Effector CD8-positive, alpha-beta T cell (primary cell): ENCODE results near the gene ATF3.

Experiments used
- DNase-seq: peaks from one replicate; lab custom pipeline; 2025; lab: John Stamatoyannopoulos, UW
- total RNA-seq, 4 experiments: gene quantifications; one replicate each; lab custom pipeline; 2026; lab: John Stamatoyannopoulos, UW

Gene ATF3, protein sequence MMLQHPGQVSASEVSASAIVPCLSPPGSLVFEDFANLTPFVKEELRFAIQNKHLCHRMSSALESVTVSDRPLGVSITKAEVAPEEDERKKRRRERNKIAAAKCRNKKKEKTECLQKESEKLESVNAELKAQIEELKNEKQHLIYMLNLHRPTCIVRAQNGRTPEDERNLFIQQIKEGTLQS
- 6.5 to 62.8 (median 10.3) reads per million in 4 experiments for total RNA-seq

GRCh38 chr1:212608392-212608958, at the start of gene ATF3:
TSS of gene ATF3 (plus strand) at chr1:212608761. CDS start at chr1:212615022, 6,261 bp downstream.
- DNase-seq: peak; percentile 67

GRCh38 chr1:212559929-212560328, 48.6 kb upstream of the ATF3 start:
- DNase-seq: no peak

DNA sequence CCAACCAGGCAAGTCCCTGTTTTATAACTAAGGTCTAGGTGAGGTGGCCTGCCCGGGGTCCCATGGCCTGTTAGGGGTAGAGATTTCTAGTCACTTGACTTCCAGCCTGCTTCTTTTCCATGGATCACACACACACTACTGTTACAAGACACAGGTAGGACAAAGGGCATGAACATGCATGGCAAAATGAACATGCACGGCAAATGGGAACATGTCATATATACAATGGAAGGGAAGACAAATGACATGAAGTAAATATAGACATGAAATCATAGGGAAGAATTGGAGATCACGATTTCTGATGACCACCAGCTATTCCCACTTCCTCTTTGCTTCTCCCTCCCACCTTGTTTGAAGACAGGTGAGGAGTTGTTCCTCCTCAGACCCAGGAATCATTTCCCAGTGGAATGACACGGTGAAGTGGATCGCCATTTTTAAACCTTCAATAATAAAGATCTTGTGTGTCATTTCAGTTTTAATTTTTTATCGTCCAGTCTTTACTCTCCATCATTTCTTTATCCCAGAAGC, 47.6 kb upstream of the ATF3 start:
- DNase-seq: no peak

- no peak for DNase-seq
Observed at GRCh38 chr1:212561501-212561931, 47.0 kb upstream of the ATF3 start.

- no peak for DNase-seq
Observed at GRCh38 chr1:212562771-212563170, 45.8 kb upstream of the ATF3 start.

- no peak for DNase-seq
Observed at GRCh38 chr1:212565079-212565478, 43.5 kb upstream of the ATF3 start.

DNA sequence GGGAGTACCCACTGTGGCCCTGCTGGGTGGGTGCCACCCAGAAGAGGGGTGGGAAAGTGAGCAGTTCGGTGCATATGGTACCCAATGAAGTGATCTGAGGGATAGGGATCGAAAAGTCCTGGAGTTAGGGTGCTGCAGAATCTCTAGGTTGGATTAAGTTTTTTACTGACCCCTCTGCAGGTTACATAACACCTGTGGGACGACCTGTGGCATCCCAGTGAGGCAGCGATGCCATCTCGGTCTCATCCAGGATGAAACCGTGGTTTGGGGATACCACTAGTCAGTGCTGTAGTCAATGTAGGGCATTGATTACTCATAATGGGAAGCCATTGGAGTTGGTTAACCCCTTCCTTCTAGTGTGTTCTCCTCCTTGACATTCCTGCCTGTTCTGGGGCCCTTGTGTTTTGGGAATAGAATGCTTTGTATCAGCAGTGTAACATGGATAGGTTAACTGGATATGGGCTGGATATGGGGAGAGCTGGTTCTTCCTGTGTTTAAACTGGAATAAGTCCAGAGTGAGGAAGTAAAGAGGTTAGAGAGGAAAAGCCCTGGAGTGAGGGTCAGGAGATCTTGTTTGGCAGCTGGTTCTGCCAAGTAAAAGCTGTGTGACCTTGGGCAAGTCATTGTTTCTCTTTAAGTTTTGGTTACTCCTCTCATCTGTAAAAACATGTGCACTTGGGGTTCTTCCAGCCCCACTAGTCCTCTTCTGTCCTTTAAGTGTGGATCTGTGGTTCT, 42.8 kb upstream of the ATF3 start:
- DNase-seq: no peak

DNA sequence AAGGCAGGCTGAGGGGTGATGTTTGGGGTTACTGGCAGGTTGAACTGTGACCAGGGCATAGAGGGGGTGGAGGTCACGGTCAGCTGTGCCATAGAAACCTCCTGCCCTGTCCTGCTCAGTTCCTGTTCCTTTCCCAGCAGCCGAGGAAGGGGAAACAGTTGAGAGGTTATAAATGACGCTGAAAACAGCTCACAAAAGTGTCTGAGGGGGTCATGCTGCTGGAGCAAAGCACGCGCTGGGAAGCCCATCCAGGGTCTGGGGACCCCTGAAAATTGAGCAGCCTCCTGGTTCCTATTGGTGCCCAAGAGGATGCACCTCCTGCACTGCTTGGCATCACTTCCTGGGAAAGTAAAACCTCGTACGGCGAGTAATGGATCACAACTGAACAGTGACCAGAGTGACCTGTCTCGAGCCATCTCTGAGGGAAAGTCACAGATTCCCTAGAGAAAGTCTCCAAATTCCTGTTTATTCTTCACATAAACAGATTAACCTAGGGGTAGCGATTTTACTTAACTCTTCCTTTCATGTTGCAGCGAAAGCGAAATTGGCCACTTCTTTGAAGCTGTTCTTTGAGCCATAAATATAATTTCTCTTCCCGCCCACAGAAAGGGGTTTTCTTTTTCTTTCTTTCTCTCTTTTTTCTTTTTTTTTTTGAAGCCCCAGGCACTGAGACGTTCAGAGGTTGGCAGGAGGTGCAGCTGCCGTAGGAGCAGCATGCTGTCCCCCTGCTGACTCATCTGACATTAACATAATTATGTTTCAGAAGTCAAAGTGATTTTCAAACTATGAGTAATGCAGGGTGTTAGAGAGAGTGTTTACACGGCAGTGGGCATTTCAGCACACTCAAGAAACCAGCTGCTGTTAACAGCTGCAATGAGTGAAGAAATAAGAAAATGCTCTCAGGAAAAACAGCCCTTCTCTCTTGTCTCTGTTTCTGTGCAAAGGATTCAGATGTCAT, 41.8 kb upstream of the ATF3 start:
- no peak for DNase-seq

GRCh38 chr1:212567638-212568037, 40.9 kb upstream of the ATF3 start:
- DNase-seq: no peak

DNA sequence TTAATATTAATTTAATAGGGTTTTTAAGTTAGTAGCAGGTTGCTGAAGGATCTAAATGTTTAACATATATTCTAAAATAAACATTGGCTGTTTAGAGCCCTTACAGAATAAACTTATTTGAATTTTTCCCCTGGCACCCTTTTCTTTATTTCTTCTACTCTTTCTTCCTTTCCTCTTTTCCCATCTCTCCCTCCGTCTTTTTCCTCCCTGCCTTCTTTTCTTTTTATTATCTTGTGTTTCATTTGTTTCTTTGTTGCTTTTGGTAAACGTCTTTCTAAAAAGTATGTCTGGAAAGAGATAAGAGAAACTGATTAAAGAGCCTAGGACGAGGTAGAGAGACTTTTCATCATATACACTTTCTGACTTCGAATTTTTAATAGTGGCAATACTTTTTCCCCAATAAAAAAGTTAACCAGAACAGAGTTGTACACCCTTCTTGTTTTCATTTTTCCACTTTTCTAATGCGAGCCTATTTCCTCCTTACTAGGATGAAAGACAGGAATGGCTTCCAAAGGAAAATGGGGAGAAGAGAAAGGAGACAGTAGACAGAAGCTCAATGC, 39.5 kb upstream of the ATF3 start:
- DNase-seq: no peak

DNA sequence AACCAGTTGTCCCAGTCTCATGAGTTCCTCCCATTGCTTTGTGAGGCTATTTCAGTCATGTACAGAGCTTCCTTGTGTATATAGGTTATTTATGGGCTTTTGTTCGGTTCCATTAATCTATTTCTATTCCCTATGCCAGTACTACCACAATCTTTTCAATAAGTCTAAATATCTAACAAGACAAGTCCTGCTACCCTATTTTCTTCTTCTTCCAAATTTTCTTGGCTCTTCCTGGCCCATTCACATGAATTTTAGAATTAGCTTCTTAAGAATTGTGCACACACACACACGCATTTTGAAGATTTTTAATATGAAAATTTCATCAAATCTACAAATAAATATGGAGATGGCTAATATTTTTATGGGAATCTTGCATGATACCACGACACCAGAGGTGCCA, 33.8 kb upstream of the ATF3 start:
- DNase-seq: no peak

DNA sequence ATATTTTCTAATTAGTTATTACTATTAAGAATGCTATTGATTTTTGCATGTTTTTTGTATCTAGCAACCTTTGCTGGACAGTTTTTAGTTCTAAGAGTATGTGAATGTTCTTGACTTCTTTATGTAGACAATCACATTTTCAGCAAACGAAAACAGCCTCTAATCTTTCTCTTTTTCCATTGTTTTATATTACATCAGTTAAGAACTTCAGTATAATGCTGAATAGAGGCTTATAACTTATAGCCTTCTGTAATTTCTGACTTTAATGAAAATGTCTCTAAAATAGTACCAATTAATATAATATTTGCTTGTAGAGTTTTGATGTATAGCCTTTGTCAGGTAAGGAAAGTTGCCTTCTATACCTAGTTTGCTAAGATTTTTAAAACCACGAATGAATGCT, 33.2 kb upstream of the ATF3 start:
- DNase-seq: no peak

GRCh38 chr1:212578041-212578440, 30.5 kb upstream of the ATF3 start:
- DNase-seq: no peak

DNA sequence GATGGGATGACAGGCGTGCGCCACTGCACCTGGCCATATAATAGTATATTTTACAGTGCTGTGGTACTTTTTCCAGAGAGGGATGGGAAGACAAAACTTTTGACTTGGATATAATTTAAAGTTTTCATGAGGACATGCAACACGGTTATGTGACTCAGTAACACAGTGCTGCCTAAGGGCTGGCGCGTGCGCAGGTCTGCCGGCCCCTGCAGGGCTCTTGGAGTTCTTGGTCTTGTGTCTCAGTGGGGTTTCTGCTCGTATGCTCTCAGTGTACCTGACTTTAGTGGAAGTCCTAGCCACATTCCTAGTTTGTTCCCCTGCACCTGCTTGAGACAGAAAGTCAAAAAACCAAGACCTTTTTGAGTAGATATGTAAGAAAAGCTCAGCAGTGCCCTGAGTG, 27.5 kb upstream of the ATF3 start:
- DNase-seq: no peak

DNA sequence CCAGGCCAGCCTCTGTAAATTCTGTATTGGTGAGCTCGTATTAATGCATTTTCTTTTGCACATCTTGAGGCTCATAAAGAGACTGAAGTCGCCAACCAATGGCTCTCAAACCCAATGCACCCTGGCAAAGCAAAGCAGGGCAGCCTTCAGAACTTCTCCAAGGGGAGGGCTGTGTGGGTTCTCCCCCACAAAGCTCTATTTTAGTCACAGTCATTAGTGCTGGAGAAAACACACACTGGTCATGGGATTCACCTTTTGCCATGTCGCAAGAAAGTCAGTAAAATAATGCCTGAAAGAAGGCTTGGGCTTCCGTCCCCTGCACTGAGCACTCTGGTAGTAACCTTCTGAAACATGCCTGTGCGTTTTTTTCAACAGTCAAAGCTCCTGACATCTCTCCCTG, 26.3 kb upstream of the ATF3 start:
- DNase-seq: no peak

- DNase-seq: no peak
Observed at GRCh38 chr1:212582808-212583615, 25.5 kb upstream of the ATF3 start.

- no peak for DNase-seq
Observed at GRCh38 chr1:212583643-212584042, 24.9 kb upstream of the ATF3 start.

- no peak for DNase-seq
Observed at GRCh38 chr1:212584092-212584886, 24.3 kb upstream of the ATF3 start.

DNA sequence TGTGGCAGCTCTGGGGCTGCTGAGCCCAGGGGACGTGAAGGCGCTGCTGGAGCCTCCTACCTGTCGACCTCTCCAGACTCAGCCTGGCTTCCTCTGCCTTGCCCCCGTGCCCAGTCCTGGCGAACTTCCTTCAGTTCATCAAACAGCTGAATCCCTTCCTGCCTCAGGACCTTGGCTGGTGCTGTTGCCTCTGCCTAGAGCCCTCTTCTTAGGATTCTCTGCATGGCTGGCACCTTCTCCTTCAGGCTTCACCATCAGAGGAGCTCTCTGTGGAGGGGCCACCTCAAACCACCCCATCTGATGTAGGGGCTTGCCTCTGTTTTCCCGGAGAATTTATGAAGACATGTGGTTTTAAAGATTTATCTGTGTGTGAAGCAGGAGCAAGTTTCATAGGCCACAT, 23.4 kb upstream of the ATF3 start:
- DNase-seq: no peak
